Measurements from ENCODE around the gene AMFR.

The AMFR gene

DNA sequence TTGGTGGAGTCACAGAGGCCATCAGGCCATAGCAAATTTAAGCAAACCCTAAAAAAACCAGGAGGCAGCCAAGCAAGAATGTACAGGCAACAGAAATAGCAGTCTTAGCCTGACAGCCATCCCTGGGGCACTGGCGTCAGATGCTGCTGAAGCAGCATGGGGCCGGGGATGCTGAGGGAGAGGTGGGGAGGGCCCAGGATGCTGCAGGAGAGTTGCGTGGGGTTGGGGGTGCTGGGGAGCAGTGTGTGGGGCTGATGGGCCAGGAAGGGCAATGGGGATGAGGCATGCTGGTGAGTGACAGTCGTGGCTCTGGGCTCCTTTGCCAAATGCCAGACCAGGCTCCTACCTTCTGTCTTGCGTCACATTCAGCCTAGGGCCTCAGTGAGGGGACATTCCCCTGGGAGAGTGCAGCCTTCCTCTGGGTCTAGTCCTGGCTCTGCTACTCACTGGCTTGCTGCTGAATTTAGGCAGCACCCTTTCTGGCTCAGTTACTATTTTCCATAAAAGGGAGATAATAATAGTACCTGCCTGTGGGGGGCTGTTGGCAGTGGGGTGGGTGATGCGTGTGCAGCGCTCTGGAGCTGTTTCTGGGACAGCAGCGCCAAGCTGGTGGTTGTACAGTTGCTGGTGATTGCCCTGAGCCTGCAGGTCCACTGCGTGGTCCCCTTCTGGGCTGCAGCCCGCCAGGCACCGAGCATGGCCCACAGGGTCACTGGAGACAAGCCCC lies 88.1 kb downstream of the AMFR start:
- no peak overlapping the region for H3K4me3 ChIP-seq (ENCODE audit: control insufficient read depth, low read depth, low read length)
- TF ChIP-seq, protein P1, sequence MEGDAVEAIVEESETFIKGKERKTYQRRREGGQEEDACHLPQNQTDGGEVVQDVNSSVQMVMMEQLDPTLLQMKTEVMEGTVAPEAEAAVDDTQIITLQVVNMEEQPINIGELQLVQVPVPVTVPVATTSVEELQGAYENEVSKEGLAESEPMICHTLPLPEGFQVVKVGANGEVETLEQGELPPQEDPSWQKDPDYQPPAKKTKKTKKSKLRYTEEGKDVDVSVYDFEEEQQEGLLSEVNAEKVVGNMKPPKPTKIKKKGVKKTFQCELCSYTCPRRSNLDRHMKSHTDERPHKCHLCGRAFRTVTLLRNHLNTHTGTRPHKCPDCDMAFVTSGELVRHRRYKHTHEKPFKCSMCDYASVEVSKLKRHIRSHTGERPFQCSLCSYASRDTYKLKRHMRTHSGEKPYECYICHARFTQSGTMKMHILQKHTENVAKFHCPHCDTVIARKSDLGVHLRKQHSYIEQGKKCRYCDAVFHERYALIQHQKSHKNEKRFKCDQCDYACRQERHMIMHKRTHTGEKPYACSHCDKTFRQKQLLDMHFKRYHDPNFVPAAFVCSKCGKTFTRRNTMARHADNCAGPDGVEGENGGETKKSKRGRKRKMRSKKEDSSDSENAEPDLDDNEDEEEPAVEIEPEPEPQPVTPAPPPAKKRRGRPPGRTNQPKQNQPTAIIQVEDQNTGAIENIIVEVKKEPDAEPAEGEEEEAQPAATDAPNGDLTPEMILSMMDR (IDR thresholded peaks at IDR 0.05; ENCODE audit: control insufficient read depth, insufficient read depth, low read depth, low read length, missing control alignments) = no peak
- no peak for DNase-seq (ENCODE audit: low read depth)

DNA sequence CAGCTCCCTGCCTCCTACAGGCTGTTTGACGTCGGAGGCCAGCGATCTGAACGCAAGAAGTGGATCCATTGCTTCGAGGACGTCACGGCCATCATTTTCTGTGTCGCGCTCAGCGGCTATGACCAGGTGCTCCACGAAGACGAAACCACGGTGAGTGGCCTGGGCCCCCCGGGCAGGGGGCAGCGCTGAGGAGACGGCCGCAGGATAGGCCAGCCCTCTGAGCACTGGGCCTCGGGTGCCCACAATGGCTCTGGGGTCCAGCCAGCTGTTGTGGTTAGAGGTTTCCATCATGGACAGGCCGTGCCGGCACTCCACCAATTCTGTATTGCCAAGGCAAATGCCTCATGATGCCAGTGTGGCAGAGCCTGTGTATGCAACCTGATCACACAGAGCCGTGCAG lies 88.6 kb downstream of the AMFR start:
- TF ChIP-seq, protein P1 (IDR thresholded peaks at IDR 0.05; ENCODE audit: control insufficient read depth, insufficient read depth, low read depth, low read length, missing control alignments) = no peak
- H3K4me3 ChIP-seq (ENCODE audit: control insufficient read depth, low read depth, low read length) = no peak overlapping the region
- DNase-seq (ENCODE audit: low read depth) = no peak

DNA sequence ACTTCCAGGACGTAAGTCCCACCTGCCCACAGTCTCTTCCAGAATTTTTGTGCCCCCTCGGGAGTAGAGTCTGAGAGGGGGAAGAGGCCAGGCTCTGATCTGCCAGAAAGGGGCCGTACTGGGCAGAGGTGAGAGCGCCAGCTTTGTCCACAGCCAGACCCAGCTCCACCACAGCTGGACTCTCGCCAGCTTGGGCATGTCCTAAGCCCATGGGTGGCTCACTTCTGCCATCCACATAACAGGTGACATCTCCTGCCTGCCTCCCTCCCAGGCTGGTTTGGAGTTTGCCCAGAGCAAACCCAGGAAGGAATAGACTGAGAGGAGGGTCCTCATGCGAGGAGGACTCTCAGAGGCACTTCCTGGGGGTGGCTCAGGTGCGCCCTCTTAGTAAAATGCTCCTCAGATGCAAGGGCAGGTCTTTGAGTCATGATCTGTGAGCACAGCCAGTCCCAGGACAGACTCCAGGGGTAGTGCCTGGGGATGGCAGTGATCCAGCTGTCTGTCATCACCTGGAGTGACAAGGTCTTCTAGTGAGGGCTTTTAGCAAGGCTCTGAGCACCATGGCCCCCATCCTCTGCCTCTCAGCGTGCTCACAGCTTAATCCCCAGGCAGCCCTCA lies 89.2 kb downstream of the AMFR start:
- TF ChIP-seq, protein P1 (IDR thresholded peaks at IDR 0.05; ENCODE audit: control insufficient read depth, insufficient read depth, low read depth, low read length, missing control alignments) = no peak
- no peak for DNase-seq (ENCODE audit: low read depth)
- no peak overlapping the region for H3K4me3 ChIP-seq (ENCODE audit: control insufficient read depth, low read depth, low read length)

DNA sequence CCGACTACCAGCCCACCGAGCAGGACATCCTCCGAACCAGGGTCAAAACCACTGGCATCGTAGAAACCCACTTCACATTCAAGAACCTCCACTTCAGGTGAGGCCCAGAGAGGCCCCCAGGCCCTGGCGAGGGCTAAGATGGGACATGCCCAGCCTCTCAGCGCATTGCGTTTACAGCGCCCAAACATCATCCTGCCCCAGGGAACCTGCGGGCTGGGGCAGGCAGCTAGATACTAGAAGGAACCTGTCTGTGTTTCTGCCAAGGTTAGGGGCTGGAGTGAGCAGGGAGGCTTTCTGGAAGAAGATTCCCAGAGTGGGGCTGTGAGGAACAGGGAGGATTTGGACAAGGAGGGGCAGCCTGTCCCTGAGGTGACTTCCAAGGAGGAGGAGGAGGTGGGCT lies 90.6 kb downstream of the AMFR start:
- no peak overlapping the region for H3K4me3 ChIP-seq (ENCODE audit: control insufficient read depth, low read depth, low read length)
- no peak for DNase-seq (ENCODE audit: low read depth)
- TF ChIP-seq, protein P1 (IDR thresholded peaks at IDR 0.05; ENCODE audit: control insufficient read depth, insufficient read depth, low read depth, low read length, missing control alignments) = no peak

DNA sequence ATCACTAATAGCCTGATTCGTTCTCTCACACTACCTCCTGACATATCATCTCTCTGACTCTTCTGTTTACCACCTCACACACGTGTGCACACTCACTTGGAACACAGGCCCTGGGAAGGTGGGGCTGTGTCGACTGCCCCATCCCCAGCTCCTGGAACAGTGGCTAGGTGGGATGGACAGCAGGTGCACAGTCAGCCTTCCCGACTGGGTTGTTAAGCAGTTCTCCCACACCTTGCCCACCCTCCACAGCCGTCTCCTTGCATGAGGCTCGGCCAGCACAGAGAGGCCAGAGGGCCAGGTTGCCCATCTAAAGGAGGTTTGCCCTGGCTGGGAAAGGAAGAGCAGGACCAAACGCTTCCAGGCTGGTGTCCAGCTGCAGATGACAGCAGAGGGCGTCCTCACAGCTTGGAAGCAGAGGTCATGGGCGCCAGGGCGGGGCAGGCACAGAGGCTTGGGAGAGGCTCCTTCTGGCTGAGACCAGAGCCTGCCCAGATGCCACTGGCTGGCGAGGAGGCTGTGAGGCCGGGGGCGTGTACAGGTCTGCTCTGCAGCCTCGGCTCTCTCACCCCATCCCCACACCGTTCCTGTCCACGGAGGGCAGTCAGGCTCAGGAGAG lies 92.8 kb downstream of the AMFR start:
- no peak overlapping the region for H3K4me3 ChIP-seq (ENCODE audit: control insufficient read depth, low read depth, low read length)
- peak; percentile 18 for DNase-seq (ENCODE audit: low read depth)
- TF ChIP-seq, protein P1 (IDR thresholded peaks at IDR 0.05; ENCODE audit: control insufficient read depth, insufficient read depth, low read depth, low read length, missing control alignments) = peak; percentile 66

DNA sequence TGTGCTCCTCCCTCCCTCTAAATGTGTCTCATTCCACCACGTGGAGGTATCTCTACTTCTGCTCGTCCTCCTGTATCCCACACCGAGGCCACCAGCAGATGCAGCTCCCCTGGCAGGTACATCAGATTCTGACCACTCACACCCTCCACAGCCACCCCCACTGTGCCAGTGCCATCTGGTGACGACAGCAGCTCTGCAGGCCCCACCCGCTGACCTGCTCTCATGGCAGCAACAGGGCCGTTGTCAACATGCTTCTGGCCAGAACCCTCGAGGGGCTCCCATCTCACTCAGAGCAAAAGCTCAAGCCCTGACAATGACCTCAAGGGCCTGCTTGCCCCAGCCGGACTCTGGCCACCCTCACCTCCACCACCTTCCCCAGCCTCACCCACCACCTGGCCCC lies 93.4 kb downstream of the AMFR start:
- TF ChIP-seq, protein P1 (IDR thresholded peaks at IDR 0.05; ENCODE audit: control insufficient read depth, insufficient read depth, low read depth, low read length, missing control alignments) = no peak
- no peak overlapping the region for H3K4me3 ChIP-seq (ENCODE audit: control insufficient read depth, low read depth, low read length)
- DNase-seq (ENCODE audit: low read depth) = no peak

Measured in AG09309 (cell line).